Kidney epithelial cell (primary cell): ENCODE data around the gene PGLYRP3. TPM values are rescaled to one million over a fixed set of nuclear protein-coding genes. Genes with fewer than 3 reads are reported as not detected.

Experiments
- DNase-seq: peaks from one replicate; pipeline ENCODE4 v3.0.0-alpha.2; 2010; ENCODE audit warnings: low read depth
- H3K27me3 ChIP-seq: 2 replicates; pipeline ENCODE4 v1.6.0; 2011; ENCODE audit warnings: low read length; ENCODE audit not compliant: control insufficient read depth, insufficient read depth
- H3K36me3 ChIP-seq: 2 replicates; pipeline ENCODE4 v1.5.1; 2011; ENCODE audit warnings: low read length; ENCODE audit not compliant: control insufficient read depth, insufficient read depth
- H3K4me3 ChIP-seq: 2 replicates; pipeline ENCODE4 v1.5.1; 2011; ENCODE audit warnings: low read depth, mild to moderate bottlenecking, control low read depth, low read length
- total RNA-seq: library from RNA; depleted of rRNA; stranded (reverse); fragments of >200 nt; gene quantifications from 2 replicates; pipeline ENCODE4 v1.2.3, GENCODE V29; 2015
- TF ChIP-seq, protein P1 (sequence below): IDR thresholded peaks from 2 replicates; pipeline ENCODE4 v1.5.1; 2011; ENCODE audit warnings: mild to moderate bottlenecking, moderate library complexity, low read length, control low read depth, inconsistent platforms; ENCODE audit not compliant: insufficient read depth, poor library complexity, severe bottlenecking

PGLYRP3 gene
- total RNA-seq, 1 donor from 2014 or later = not detected

DNA sequence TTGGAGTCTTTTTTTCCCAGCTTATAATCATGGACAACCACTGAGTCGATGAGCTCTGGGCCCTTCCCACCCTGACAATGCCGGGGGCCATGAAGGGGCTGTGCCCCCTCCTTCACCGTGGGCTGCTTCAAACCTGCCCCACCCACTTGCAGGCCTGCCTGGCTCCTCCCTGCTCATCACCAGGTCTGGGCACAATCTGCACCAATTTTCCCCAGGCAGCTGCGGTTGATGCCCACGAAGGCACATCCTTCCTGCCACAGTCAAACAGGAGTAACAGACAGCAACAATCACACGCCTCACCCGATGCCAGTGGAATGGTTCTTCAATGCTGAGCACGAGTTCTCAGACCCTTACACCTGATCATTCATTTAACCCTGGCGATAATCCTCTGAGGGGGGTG, 18.9 kb downstream of the PGLYRP3 start:
- no peak overlapping the region for H3K4me3 ChIP-seq

DNA sequence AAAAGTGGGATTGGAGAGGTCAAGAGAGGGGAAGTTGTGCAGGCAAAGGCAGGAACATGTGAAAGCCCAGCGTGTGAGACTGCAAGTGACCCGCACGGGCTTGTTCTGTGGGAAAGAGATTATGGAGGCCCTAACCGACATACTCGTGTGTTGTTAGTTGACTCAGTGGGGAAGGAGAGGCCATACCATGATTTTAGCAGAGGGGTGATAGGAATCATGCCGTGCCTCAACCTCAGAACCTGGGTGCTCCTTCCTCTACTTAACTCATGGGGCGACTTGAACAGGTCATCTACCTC, 19.3 kb downstream of the PGLYRP3 start:
- H3K27me3 ChIP-seq = no peaks in the 10 kb centered on the region
- TF ChIP-seq, protein P1, sequence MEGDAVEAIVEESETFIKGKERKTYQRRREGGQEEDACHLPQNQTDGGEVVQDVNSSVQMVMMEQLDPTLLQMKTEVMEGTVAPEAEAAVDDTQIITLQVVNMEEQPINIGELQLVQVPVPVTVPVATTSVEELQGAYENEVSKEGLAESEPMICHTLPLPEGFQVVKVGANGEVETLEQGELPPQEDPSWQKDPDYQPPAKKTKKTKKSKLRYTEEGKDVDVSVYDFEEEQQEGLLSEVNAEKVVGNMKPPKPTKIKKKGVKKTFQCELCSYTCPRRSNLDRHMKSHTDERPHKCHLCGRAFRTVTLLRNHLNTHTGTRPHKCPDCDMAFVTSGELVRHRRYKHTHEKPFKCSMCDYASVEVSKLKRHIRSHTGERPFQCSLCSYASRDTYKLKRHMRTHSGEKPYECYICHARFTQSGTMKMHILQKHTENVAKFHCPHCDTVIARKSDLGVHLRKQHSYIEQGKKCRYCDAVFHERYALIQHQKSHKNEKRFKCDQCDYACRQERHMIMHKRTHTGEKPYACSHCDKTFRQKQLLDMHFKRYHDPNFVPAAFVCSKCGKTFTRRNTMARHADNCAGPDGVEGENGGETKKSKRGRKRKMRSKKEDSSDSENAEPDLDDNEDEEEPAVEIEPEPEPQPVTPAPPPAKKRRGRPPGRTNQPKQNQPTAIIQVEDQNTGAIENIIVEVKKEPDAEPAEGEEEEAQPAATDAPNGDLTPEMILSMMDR = no peak
- DNase-seq = no peak
- H3K4me3 ChIP-seq = no peak overlapping the region
- no peaks in the 10 kb centered on the region for H3K36me3 ChIP-seq

More for the DNA sequence above, 18.9 kb downstream of the PGLYRP3 start:
- no peaks in the 10 kb centered on the region for H3K36me3 ChIP-seq
- no peaks in the 10 kb centered on the region for H3K27me3 ChIP-seq
- no peak for DNase-seq
- TF ChIP-seq, protein P1 = no peak

DNA sequence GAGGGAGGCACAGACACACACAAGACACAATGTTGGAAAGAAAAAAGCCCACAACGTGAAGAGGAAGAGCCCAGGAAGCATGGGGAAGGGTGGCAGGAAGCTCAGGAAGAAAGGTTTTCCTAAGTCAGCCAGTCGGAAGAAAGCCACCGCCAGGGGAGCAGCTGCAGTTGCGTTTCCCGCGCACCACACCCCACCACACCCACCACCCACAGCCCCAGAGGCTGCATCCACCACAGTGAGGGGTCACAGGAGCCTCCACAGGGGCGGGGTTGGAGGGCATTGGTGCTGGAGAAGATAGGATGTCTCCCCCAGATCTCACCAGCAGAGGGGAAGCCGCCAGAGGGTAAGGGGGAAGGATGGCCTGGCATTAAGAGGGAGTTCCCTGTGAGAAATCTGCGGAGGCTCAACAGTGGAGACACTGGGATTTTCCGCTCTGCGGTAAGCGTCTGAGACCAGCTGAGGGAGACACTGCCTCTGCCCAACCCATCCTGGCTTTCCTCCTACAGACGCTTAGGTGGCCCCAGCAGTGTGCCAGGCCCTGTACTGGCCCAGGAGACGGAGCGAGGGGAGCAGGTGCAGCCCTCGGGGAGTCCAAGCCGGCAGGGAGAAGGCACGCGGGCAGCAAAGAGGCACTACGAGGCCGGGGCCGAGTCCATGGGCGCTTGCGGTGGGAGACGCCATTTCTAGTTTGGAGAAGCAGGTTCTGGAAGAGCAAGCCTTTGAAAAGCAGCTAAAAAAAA, 19.8 kb downstream of the PGLYRP3 start:
- TF ChIP-seq, protein P1 = no peak
- H3K4me3 ChIP-seq = no peak overlapping the region
- H3K27me3 ChIP-seq = no peaks in the 10 kb centered on the region
- DNase-seq = no peak
- no peaks in the 10 kb centered on the region for H3K36me3 ChIP-seq

DNA sequence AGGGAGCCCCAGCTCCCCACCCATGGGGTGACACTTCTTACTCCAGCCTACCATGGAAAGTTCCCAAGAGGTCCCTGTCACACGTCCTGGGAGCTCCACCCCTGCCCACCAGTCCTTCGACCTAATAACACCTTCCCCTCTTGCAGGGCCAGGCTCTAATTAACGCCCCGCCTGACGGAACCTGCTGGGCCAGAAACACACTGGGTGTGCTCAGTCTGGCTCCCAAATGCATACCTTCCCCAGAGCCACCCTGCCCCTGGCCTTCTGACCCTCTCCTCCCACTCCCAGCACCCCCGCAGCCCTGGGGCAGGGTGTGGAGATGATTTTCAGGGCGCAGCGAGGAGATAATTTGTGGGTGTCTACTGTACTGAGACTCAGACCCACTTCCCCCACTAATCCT, 20.6 kb downstream of the PGLYRP3 start:
- Histone ChIP-seq H3K4me3 (no peak overlapping the region), H3K27me3 (no peaks in the 10 kb centered on the region), H3K36me3 (no peaks in the 10 kb centered on the region)
- no peak for DNase-seq
- TF ChIP-seq, protein P1 = no peak

DNA sequence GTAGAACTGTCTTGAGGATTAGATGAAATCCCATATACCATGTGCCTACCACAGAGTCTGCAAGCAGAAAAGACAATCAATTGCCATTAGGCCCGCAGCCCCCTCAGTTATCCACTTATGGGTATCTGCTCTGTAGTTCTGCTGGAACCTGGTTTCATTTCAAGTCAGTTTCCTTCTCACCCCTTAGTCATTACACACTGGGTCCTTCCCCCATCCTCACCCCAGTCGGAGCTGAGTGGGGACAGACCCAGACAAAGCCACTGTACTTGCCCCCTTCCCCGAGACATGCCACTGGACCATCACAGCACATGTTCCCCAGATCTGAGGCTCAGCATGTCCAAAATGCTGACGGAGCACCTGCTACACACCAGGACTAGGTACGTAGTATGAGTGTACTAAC, 21.2 kb downstream of the PGLYRP3 start:
- no peaks in the 10 kb centered on the region for H3K36me3 ChIP-seq
- TF ChIP-seq, protein P1 = no peak
- DNase-seq = no peak
- no peaks in the 10 kb centered on the region for H3K27me3 ChIP-seq
- H3K4me3 ChIP-seq = no peak overlapping the region
